CD14-positive monocyte (primary cell): ENCODE results near the gene OSCP1. TPM values are rescaled to one million over a fixed set of nuclear protein-coding genes. Genes with fewer than 3 reads are reported as not detected.

Experiments
- DNase-seq, 3 donors: peaks; one replicate each; pipeline ENCODE4 v3.0.0-alpha.2; 2011 to 2022
- H2AFZ ChIP-seq: 2 replicates; pipeline ENCODE4 v1.6.0; 2012; ENCODE audit warnings: mild to moderate bottlenecking, low read depth, low read length, inconsistent platforms; ENCODE audit not compliant: insufficient read depth, poor library complexity, severe bottlenecking
- H3K27ac ChIP-seq, 2 donors: 1 replicate in 1 of 2; 2 replicates in 1 of 2; pipeline ENCODE4 v1.5.1; 2012 to 2013; ENCODE audit warnings: low read length in 2 of 2, control low read depth in 1 of 2, inconsistent platforms in 1 of 2, low read depth in 1 of 2, mild to moderate bottlenecking in 1 of 2
- H3K27me3 ChIP-seq, 2 donors: one replicate each; pipeline versions ENCODE4 v1.6.0 to v1.6.1; 2011 to 2013; ENCODE audit warnings: low read length in 2 of 2; ENCODE audit not compliant: control insufficient read depth in 2 of 2, insufficient read depth in 2 of 2
- H3K36me3 ChIP-seq, 2 donors: replicated peaks in 1 of 2; 1 replicate in 1 of 2; 2 replicates in 1 of 2; pipeline versions ENCODE4 v1.5.1 to v1.6.1; 2012 to 2013; ENCODE audit warnings: low read length in 2 of 2, control low read depth in 1 of 2, inconsistent platforms in 1 of 2, mild to moderate bottlenecking in 1 of 2; ENCODE audit not compliant: insufficient read depth in 2 of 2, control insufficient read depth in 1 of 2
- H3K4me1 ChIP-seq, 2 donors: 1 replicate in 1 of 2; 2 replicates in 1 of 2; pipeline versions ENCODE4 v1.5.1 to v1.6.1; 2012 to 2013; ENCODE audit warnings: low read length in 2 of 2, control low read depth in 1 of 2, inconsistent platforms in 1 of 2, mild to moderate bottlenecking in 1 of 2, moderate library complexity in 1 of 2; ENCODE audit not compliant: insufficient read depth in 2 of 2, control insufficient read depth in 1 of 2
- H3K4me2 ChIP-seq: replicated peaks from 2 replicates; pipeline ENCODE3; 2012; ENCODE audit warnings: low read length, moderate library complexity, mild to moderate bottlenecking; ENCODE audit not compliant: poor library complexity, severe bottlenecking; ENCODE audit errors: extremely low read depth
- H3K4me3 ChIP-seq, 3 experiments: fragments of 200-600 bp in 1 of 3; sonication (generic) in 1 of 3; replicated peaks in 1 of 3; 1 replicate in 2 of 3; 2 replicates in 1 of 3; pipeline ENCODE4 v1.5.1; 2011 to 2013; ENCODE audit warnings: low read length in 3 of 3, mild to moderate bottlenecking in 3 of 3, control low read depth in 2 of 3, low read depth in 2 of 3, inconsistent platforms in 1 of 3, moderate library complexity in 1 of 3
- H3K79me2 ChIP-seq: 2 replicates; pipeline ENCODE4 v1.6.0; 2012; ENCODE audit warnings: mild to moderate bottlenecking, control low read depth, inconsistent platforms, low read length, moderate library complexity; ENCODE audit not compliant: insufficient read depth
- H3K9ac ChIP-seq: 2 replicates; pipeline ENCODE4 v1.6.0; 2017; ENCODE audit warnings: low read length, mild to moderate bottlenecking; ENCODE audit not compliant: insufficient read depth, poor library complexity, severe bottlenecking
- H3K9me3 ChIP-seq, 2 donors: replicated peaks in 1 of 2; 1 replicate in 1 of 2; 2 replicates in 1 of 2; pipeline versions ENCODE4 v1.5.1 to v1.6.1; 2012 to 2013; ENCODE audit warnings: low read length in 2 of 2, control low read depth in 1 of 2; ENCODE audit not compliant: control insufficient read depth in 1 of 2, insufficient read depth in 1 of 2
- H4K20me1 ChIP-seq: 2 replicates; pipeline ENCODE4 v1.6.0; 2012; ENCODE audit warnings: mild to moderate bottlenecking, low read length, control low read depth, moderate library complexity; ENCODE audit not compliant: insufficient read depth
- H3K27ac Mint-ChIP-seq, 7 donors: one replicate each; pipeline ENCODE4 v1.8.0; 2020; ENCODE audit warnings: mild to moderate bottlenecking in 7 of 7, mixed read lengths in 7 of 7, moderate library complexity in 6 of 7, inconsistent platforms in 2 of 7
- H3K27me3 Mint-ChIP-seq, 3 donors: one replicate each; pipeline ENCODE4 v1.8.0; 2021 to 2022; ENCODE audit warnings: low read depth in 3 of 3, mild to moderate bottlenecking in 3 of 3, mixed read lengths in 3 of 3, moderate library complexity in 3 of 3, inconsistent platforms in 1 of 3
- H3K36me3 Mint-ChIP-seq, 2 donors: one replicate each; pipeline ENCODE4 v1.8.0; 2020; ENCODE audit warnings: mixed read lengths in 2 of 2, inconsistent platforms in 1 of 2, mild to moderate bottlenecking in 1 of 2
- H3K4me1 Mint-ChIP-seq: one replicate; pipeline ENCODE4 v1.8.0; 2020; ENCODE audit warnings: mild to moderate bottlenecking, mixed read lengths
- H3K4me3 Mint-ChIP-seq, 2 donors: one replicate each; pipeline ENCODE4 v1.8.0; 2020; ENCODE audit warnings: mild to moderate bottlenecking in 2 of 2, mixed read lengths in 2 of 2, moderate library complexity in 1 of 2
- H3K9me3 Mint-ChIP-seq, 7 donors: one replicate each; pipeline ENCODE4 v1.8.0; 2020 to 2022; ENCODE audit warnings: mixed read lengths in 7 of 7, mild to moderate bottlenecking in 6 of 7, moderate library complexity in 6 of 7, inconsistent platforms in 2 of 7
- CTCF ChIP-seq: fragments of 200-600 bp; IDR thresholded peaks from one replicate; pipeline ENCODE4 v1.8.0; 2022; ENCODE audit warnings: antibody characterized with exemption, mild to moderate bottlenecking
- WGBS: methylation state at CpG from one replicate; pipeline ENCODE4 v1.1.5; 2013; ENCODE audit warnings: missing lambda C conversion rate; ENCODE audit not compliant: insufficient coverage; 5-methylcytosine and 5-hydroxymethylcytosine counted together
- intact Hi-C, 2 donors: fragments of 100-400 bp; cut with micrococcal nuclease; formaldehyde crosslinking; loops; one replicate each; pipeline versions ENCODE4 v1.15.0 to v1.15.1; 2023
- polyA plus RNA-seq, 3 donors: library from polyadenylated mRNA; depleted of rRNA in 1 of 3; unstranded in 2 of 3; stranded (reverse) in 1 of 3; fragments of 300-500 nt in 2 of 3; fragments of >200 nt in 1 of 3; fragmentation: Illumina TruSeq in 2 of 3; gene quantifications; 1 replicate in 2 of 3; 2 replicates in 1 of 3; pipeline ENCODE4 v1.2.3, GENCODE V29; 2012 to 2021

The OSCP1 gene
- polyA plus RNA-seq, 3 donors: 0.12 to 0.82 TPM; not detected in 1

- 50% methylated on average over 1 of the region's 1 CpG for WGBS
These were observed 17.1 kb downstream of the OSCP1 start for GRCh38 chr1:36433102-36433501.

DNA sequence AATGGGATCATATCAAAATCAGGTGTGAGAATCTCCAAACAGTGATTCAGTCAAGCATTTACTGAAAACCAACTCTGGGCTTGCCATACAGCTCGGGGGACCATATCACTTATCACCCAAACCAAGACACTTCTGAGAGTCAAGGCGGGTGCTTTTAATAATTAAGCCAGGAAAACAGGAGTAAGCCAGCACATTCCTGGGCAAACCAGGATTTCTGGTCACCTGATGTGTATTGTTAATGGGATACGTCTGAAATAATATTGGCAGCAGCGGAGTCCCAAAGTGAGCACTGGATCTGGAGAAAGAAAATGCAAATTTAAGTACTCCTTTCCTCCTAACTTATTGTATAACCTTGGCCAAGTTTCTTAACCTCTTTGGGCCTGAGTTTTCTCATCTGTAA, 17.6 kb downstream of the OSCP1 start:
- Histone ChIP-seq H3K36me3 (no peaks in the 10 kb centered on the region), H3K9ac (no peak overlapping the region), H3K4me2 (no peak overlapping the region), H3K79me2 (no peaks in the 10 kb centered on the region), H3K4me3 (no peak overlapping the region), H4K20me1 (no peaks in the 10 kb centered on the region), H3K9me3 (no peaks in the 10 kb centered on the region), H3K4me1 (no peaks in the 10 kb centered on the region), H3K27me3 (no peaks in the 10 kb centered on the region), H3K27ac (no peak overlapping the region), H2AFZ (no peak overlapping the region)
- intact Hi-C loops: no loop called here
- H3K4me3 Mint-ChIP-seq: no peak overlapping the region
- H3K36me3 Mint-ChIP-seq: peaks cover 2 to 6% of the 10 kb centered on the region in 2 donors
- TF ChIP-seq CTCF: no peak
- no peak for DNase-seq
- H3K27me3 Mint-ChIP-seq: peaks cover 0 to 1% (median 0%) of the 10 kb centered on the region in 3 donors
- WGBS: 100% methylated on average over 3 of the region's 4 CpGs
- no peaks in the 10 kb centered on the region for H3K9me3 Mint-ChIP-seq
- no peak overlapping the region for H3K27ac Mint-ChIP-seq
- H3K4me1 Mint-ChIP-seq: no peaks in the 10 kb centered on the region

More at GRCh38 chr1:36433102-36433501, 17.1 kb downstream of the OSCP1 start:
- no peak for TF ChIP-seq CTCF
- no peaks in the 10 kb centered on the region for H3K36me3 ChIP-seq
- Mint-ChIP-seq H3K4me1 (no peaks in the 10 kb centered on the region), H3K9me3 (no peaks in the 10 kb centered on the region), H3K27ac (no peak overlapping the region), H3K36me3 (peaks cover 2 to 6% of the 10 kb centered on the region in 2 donors), H3K27me3 (peaks cover 0 to 1% (median 0%) of the 10 kb centered on the region in 3 donors), H3K4me3 (no peak overlapping the region)
- no peaks in the 10 kb centered on the region for H3K9me3 ChIP-seq
- no peaks in the 10 kb centered on the region for H3K4me1 ChIP-seq
- no peaks in the 10 kb centered on the region for H4K20me1 ChIP-seq
- DNase-seq: no peak
- no peaks in the 10 kb centered on the region for H3K27me3 ChIP-seq
- H2AFZ ChIP-seq: no peak overlapping the region
- no peaks in the 10 kb centered on the region for H3K79me2 ChIP-seq
- H3K4me3 ChIP-seq: no peak overlapping the region
- intact Hi-C loops: no loop called here
- H3K9ac ChIP-seq: no peak overlapping the region
- no peak overlapping the region for H3K27ac ChIP-seq
- no peak overlapping the region for H3K4me2 ChIP-seq
